Endometrium (tissue), 2 donors: Measurements from ENCODE around the gene EEFSEC.

Experiments used
- FAIRE-seq: peaks from 2 replicates; lab custom pipeline; 2012; peaks lifted over from hg19 to GRCh38; lab: Jason Lieb, UNC
- donor health status: control.
- donor health status: control.

EEFSEC gene

DNA sequence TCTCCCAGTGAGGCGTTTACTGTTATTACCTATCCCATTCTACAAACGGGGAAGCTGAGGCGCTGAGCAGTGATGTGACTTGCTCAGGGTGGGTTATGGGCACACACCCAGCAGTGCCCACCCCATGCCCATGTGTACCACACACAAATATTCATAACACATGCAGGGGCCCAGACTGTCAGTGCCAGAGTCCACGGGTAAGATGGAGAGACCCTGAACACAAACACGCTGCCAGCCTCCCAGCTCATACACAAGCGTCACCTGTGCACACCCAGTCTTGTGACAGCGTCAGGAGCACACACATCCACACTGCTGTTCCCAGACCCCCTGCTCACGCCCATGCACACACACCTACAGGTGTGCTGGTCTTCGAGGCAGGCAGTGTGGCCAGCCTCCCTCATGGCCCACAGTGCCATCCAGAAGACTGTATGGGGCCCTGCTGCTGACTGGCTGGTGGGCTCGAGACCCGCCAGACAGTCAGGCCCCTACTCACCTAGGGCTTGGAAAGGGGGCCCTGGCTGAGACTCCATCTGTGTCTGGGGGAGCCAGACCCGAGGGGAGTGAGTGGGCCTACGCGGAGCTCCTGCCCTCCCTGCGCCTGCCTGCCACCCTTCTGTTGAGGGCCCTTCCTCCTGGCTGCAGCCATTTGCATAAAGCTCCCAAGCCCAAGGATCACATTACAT is 274.0 kb downstream of the EEFSEC start:
- FAIRE-seq = no peak

DNA sequence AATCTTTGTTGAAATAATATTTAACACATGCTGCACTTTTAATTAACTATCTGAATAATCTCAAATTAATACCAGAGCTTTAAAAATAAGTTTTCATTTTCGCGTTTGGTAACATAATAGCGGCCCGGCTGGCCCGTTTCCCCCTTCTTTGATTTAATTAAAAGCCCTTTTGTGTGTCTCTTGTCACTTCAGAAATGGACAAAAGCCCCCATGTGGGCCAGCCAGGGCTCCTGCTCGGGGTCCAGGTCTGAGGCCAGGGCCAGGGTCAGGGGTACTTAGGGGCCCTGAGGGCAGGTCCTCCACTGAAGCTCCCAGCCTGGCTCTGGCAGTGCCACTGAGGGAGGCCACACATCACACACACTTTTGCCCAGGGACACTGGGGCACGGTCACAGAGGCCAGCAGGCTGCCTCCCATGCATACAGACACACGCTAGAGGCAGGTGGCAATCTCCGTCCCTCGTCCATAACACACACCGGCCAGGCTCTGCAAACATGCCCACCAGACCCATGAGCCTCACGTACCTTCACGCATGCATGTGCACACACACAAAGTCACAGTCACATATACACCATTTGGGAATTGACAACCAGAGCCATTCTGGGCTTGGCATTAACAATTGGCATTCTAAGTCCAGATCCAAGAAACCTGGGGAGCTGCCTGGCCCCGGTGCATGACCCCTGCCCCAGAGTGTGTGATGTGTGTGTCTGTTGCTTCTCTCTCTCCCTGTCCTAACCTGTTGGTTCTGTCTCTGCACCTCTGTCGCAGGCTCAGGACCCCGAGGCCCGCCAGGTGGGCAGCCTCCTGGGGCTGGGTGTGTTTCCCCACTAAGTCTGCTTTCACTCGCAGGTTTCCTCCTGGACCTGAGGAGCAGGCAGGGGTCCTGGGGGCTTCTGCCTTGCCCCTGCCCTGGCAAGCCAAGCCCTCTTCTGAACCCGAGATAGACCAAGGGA is 274.9 kb downstream of the EEFSEC start:
- no peak for FAIRE-seq

DNA sequence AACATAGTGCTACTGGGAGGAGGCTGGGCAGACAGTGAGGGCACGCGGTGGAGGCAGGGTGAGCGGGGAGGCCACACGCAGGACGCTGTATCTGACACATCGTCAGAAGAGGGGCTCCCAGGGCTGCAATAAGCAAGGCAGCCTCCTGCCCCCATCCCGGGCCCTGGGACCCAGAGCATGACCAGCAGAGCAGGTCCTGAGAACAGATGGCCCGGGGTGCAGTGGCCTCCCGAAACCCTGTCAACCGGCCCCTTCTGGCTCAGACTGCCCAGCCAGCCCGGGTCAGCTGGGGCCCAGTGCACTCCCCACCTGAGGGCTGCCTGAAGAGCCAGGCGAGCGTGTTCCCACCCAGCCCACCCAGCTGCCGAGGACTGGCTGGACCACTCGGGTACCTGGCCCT is 276.0 kb downstream of the EEFSEC start:
- no peak for FAIRE-seq

DNA sequence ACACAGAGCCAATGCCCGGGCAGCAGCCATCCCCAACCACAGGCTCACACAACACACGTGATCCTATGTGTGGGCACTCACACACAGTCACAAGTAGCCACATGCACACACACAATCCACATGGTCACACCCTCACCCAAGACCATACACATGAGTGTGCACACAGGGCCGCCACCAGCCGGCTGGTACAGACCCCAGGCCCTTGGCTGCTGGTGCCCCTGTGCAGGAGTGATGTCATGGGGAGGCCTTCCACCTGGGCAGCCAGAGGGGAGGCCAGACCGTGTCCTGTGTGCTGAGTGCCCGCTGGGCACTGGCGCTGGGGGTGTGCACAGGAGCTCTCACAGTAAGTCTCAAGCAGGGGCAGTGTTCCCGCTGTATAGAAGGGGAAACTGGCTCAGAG is 276.5 kb downstream of the EEFSEC start:
- no peak for FAIRE-seq

DNA sequence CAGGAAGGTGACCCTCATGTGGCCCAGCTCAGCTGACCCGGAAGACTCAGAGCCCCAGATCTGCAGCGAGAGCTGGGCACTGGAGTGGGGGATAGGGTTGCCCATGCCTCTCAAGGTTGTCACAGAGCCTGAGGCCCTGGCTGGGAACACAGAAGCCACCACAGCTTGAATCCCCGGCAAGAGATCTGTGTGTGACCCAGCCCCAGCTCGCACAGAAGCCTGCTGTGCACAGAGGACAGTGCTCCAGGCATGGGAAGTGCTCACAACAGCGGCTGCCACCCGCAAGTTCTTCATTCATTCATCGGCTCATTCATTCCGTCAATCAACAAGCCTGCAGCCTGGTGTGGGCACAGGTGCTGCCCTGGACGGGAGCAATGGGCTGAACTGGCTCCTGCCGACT is 277.0 kb downstream of the EEFSEC start:
- FAIRE-seq = no peak

DNA sequence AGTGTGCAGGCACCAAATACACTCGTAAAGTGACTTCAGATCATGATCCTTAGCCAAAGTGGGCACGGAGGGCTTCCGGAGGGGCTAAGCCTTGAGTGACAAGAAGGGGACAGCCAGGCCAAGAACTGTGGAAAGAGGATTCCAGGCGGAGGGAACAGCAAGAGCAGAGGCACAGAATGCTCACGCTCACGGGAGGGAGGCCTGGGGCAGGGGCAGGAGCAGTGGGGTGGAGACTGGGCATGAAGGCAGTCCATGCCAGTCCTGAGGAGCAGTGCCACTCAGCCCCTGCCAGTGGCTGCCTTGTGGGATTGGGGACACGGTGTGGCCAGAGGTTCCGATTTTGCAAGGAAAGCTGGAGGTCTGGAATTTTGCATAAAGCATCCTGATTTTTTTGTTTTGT is 277.4 kb downstream of the EEFSEC start:
- no peak for FAIRE-seq

DNA sequence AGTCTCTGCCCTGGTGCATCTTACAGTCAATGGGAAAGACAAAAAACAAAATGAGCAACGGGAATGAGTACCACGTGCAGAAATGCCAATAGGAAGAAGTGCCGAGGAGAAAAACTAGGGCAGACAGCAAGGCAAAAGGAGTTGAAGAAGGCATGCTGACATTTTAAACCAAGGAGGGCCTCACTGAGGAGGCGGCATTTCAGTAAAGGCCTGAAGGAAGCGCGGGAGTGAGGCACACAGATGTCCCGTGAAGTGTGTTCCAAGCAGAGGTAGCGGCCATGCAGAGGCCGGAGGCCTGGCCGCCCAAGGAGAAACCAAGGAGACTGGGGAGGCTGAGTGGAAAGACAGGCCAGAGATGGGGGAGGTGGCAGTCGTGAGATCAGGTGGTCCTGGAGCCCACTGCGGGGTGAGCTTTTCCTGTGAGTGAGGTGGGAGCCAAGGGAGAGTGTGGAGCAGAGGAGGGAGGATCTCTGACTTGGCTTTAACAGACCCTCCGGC is 278.6 kb downstream of the EEFSEC start:
- FAIRE-seq = no peak

DNA sequence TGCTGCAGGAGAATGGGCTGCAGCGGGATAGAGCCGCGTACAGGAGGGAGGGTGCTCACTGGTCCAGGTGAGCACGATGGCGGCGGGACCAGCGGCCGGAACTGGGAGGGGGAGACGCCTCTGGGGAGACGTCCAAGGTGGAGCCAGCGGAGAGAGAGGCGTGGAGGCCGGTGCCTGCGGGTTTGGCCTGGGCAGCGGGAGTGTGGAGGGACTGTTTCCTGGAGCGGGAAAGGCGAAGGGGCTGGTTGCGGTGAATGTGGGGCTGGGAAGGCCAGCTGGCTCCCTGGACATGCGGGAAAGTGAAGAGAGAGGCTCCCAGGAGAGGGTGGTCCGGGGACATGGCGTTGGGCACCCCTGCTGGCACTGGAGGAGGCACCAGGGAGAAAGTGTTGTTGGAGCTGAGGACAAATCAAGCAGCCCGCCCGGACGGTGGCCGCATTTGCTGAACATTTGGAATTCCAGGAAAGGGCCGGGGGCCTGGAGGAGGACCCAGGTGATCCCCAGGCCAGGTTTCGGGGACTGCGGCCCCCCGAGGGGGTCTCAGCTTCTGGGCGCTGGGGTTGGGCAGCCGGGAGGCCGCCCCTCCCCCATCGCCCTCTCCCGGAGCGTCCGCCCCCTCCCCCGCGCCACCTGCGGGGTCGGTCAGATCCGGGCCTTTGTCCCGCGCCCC is 279.2 kb downstream of the EEFSEC start:
- no peak for FAIRE-seq

DNA sequence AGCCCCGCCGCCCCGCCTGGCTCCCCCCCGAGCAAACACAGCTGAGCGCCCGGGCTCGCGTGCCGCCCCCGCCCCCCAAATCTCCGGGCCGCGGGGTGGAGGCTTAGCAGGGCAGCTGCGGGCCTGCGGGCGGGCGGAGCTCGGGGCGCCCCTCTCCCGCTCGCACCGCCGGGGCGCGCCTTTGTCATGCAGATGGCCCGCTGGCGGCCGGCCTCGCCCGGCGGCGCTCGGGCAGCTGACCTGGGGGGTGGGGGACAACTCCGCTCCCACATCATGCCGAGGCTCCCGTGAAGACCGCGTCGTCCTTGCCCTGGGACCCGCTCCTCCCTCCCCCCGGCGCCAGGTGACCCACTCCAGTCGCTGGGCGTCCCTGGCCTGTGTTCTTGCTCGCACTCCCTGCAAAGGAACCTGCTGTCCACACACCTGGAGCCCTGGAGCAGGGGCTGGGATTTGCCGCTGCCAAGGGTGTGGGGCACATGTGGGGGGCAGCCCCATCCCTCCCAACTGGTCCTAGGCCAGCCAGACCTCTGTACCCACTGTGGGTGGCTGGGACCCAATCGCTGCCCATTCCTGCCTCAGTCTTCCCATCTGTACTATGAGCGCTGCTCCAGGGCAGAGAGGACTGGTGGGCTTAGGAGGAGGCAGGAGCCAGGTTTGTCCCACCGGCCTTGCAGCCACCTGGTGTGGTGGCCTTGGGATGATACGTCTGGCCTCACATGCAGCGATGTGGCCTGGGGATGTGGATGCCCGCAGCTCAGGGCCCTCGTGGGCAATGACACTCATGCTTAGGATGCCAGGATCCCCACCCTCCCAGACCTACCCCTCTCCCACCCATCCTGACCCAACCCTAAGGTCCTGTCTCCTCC is 279.9 kb downstream of the EEFSEC start:
- no peak for FAIRE-seq

DNA sequence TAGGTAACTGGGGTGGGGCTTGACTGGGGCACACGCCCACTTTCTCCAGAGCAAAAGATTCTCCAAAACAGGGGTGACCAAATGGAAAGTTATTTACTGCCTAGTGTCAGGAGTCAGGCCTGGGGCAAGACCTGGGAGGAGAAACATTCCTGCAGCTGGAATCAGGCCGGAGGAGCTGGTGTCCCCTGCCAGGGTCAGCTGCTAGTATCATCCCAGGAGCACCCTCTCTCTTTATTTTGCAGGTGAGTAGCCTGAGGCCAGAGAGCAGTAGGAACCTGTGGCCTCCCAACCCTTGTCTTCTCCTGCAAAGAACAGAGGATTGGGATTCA is 280.5 kb downstream of the EEFSEC start:
- no peak for FAIRE-seq

DNA sequence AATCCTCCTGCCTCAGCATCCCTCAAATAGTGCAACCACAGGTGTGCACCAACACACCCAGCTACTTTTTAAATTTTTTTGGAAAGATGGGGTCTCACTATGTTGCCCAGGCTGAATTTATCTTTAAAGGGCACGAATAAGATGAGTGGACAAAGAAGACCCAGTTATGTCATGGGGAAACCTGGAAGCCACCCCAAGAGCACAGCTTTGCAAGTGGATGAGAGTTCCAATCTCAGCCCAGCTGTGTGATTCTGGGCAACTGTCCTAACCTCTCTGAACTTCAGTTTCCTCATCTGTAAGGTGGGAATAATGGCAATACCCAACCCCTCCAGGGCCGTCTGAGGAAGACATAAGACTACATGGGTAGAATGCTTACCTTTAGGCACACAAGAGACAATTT is 281.2 kb downstream of the EEFSEC start:
- FAIRE-seq = no peak

DNA sequence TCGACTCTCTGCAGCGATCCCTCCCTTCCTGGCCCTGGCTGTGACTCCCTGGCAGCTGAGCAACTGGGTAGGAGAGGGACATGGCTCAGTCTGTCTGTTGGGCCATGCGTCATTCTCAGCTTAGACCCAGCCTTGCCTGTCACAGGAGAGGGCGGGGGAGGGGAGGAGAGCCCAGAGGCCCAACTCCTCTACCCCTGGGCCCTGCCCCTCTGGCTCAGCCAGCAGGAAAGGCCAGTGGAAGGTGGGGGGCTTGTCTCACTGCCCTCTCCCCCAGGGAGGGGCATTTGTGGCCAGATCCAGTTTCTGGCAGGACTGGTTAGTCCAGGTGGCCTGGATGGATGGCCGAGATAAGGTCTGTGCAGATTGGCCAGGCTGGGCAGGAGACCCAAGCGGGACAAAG is 281.8 kb downstream of the EEFSEC start:
- no peak for FAIRE-seq

DNA sequence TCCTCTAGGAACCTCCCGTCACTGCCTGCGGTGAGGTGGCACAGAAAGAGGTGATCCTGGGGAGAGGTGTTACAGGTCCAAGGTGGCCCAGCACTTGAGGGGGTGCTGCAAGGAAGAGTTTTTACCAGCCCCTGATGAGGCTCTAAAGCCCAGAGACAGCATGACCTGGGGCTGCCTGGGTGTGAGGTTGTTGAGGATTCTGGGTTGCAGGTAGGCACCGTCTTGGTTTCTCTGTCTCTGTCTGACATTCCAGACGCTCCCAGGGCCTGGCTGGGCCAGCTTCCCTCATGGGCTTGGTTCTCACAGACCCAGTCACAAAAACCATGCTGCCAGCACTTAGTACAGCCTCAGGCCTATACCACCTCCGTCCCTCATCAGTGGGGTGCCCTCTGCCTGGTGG is 282.3 kb downstream of the EEFSEC start:
- FAIRE-seq = no peak

DNA sequence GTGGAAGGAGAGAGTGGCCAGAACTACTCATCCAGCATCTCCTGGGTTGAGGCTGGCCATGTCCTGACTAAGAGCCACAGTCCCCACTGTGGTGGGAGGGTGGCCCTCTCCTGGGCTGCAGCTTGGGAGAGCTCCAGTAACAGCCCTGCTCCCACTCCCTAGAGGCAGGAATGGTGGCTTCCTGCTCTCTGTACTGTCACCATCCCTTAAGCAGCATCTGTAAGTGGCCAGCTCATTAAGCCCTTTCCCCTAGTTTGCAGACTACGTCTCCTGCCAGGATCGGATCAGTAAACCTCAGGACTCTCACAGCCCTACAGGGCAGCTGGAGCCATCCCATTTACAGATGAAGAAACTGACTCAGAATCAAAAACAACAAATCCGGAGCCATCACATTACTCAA is 282.9 kb downstream of the EEFSEC start:
- FAIRE-seq = no peak

DNA sequence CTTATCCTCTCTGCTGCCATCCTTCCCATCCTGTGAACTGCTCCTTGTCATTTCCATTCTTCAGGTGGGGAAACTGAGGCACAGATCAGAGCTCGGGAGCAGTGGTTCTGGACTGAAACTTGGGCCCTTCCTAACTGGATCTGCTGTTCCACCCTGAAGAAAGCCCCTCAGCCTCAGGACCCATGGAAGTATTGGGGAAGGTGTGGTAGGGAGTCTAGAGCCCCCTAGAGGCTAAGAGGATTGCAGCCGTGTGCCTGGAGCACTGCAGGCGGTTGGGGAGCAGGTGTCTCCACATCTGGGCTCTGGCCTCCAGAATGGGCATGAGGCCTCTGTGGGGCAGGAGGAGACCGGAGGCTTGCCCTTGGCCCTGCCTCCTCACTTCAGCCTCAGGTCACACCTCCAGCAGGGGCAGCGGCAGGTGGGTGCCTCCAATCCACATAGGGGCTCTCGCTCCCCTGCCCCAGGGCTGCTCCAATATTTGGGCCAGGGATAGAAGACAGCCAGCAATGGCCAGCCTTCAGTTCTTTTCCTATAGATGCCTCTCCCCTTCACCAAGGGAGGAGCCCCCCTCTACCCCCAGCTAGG is 285.3 kb downstream of the EEFSEC start:
- FAIRE-seq = no peak

DNA sequence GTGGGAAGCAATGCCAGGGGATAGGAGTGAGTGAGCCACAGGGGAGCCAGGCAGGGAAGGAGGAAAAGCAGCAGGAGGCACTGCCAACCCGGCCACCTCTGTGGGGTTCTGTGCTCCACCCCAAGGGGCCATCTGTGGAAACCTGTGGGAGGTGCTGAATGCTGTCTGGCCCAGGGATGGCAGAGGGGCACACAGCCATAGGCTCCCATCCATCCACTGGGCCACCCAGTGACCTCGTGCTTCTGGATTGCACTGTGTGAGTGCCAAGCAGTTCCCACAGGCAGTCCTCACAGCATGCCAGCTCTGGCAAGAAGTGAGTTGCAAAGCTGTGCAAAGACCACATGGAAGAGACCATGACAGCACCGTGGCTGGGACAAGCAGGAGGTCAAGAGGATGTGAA is 285.9 kb downstream of the EEFSEC start:
- no peak for FAIRE-seq

DNA sequence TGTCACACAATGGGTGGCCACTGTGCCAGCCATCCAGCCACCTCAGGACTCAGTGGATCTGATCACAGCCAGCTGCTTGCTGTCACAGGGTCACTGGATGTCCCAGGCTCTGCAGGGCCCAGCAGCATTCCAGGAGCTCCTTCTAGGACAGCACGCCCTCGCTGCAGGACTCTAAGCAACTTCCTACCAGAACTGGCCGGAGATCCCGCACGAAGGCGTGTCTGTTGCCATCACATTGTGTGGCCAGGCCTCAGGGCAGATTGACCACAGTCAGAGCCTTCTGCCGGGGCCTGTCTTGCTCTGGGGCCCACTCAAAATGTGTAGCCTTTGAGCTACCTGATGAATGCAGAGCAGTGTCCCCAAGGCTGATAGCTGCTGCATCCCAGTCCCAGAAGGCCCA is 288.8 kb downstream of the EEFSEC start:
- no peak for FAIRE-seq

DNA sequence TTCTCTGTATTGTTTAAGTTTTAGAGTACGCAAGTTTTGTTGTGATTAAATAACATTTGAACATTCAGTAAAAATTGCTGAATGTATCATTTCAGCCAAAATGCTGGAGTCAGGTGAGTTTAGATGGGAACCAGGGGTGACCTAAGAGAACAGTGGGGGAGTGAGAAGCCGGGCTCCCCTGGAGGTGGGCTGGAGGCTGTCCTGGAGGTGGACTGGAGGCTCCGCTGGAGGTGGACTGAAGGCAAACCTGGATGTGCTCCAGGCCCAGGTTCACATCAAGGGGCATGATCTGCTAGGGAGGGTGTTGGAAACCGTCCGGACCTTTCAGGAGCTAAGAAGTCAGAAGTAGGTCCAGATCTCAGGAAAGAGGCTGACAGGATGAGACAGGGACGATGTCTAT is 289.7 kb downstream of the EEFSEC start:
- no peak for FAIRE-seq

DNA sequence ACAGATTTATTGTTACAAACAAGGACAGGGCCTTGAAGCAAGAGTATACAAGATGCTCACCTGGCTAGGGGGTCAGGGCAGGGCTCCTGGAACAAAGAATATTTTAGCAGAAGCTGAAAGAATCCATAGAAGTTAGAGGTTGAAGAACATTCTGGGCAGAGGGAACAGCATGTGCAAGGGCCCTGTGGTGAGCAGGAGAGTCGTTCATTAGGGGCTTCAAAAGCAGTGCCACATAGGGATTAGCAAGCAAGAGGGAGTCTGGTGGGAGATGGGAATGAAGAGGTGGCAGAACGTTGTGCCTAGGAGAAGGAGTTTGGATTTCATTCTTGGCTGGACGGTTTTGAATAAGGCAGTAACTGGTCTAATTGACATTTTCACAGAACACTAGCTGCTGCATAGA is 290.5 kb downstream of the EEFSEC start:
- no peak for FAIRE-seq

DNA sequence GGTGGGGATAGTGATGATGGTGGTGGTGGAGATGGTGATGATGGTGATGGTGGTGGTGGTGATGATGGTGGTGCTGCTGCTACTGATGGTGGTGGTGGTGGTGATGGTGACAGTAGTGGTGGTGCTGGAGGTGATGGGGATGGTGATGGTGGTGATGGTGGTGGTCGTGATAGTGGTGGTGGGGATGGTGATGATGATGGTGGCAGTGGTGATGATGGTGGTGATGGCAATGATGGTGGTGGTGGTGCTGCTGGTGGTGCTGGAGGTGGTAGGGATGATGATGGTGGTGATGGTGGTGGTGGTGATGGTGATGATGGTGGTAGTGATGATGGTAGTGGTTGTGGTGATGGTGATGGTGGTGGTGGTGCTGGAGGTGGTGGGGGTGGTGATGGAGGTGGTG is 292.1 kb downstream of the EEFSEC start:
- FAIRE-seq = no peak

DNA sequence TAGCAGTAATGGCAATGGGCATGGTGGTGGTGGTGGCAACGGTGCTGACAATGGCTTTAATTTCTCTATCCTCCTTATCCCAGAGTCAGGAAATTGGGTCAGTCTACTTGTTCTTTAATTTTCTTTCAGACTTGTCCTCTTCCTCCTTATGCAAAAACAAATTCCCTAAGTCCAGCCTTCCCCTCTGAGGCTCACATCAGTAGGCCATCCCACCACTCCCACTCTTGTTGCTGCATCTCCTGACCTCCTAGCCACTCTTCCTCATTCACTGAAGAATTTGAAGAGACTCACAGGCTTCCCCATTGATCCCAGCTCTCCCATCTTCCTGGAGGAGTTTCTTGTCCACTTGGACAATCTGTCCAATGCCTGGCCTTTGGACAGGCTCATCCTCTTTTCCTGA is 293.5 kb downstream of the EEFSEC start:
- FAIRE-seq = no peak

DNA sequence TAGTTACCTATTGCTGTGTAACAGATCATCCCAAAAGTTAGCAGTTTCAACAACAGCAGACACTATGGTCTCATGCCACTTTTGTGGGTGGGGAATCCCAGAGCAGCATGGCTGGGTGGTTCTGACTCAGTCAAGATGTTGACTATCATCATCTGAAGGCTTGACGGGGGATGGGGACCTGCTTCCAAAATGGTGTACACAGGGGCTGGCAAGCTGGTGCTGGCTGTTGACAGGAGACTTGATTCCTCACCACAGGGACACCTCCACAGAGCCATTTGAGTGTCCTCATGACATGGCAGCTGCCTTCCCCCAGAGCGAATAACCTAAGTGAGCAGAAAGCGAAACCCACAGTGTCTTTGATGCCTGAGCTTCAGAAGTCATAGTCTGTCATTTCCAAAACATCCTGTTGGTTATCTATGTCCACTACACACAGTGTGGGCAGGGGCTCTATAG is 294.3 kb downstream of the EEFSEC start:
- FAIRE-seq = no peak
